Right ventricle myocardium superior (tissue), 1 donor: ENCODE measurements around the gene TTYH2. TPM values are rescaled to one million over a fixed set of nuclear protein-coding genes. Genes with fewer than 3 reads are reported as not detected.

Experiments used
- ATAC-seq: fragments of 200-7000 bp; cut with Tn5 transposase; one replicate; pipeline ENCODE4 v1.9.1; 2020; ENCODE audit warnings: mild to moderate bottlenecking; ENCODE audit not compliant: poor library complexity
- DNase-seq: peaks from one replicate; pipeline ENCODE4 v3.0.0-alpha.2; 2020
- intact Hi-C: fragments of 100-400 bp; cut with DNase I; formaldehyde crosslinking; loops from one replicate; pipeline ENCODE4 v1.11.2; 2022
- total RNA-seq: library from RNA; stranded (reverse); fragmentation: NEBNext Ultra II Directional; extraction: Animal tissue kit (Norgen Biotek cat#: 25700); gene quantifications from one replicate; pipeline ENCODE4 v1.2.1, GENCODE V29; 2021
- donor health status: DM: no; HTN: yes; CAD: no; lungs with severe emphysema.

TTYH2 gene
- total RNA-seq, 1 donor from 2014 or later = 41.8 TPM

DNA sequence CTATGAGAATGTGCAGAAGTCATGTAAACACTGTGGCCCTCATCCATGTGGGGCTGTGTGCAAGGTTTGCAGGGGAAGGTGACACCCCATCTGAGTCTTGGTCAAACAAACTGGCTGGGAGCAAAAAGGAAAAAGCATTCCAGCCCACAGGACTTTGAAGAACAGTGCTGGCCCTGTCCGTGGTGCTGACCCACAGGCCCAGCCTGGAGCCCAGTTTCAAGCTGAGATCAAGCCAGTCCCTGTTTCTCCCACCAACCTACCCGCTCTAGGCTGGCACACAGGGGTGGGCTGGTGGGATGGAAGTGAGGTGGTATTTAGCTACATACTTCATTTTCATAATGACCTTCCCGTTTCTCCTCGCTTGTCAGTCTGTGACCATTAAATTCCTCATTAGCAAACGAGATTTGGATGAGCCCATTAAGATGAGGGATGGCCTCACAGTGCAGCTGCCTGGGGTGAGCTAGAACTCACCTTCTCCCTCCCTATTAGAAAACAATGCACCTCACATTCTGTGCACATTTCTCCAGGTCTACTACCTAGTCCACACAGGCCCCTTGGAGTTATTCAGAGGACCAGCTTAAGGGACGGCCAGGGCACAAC lies 22.5 kb upstream of the TTYH2 start:
- intact Hi-C loops = no loop called here
- DNase-seq (no peak), ATAC-seq (no peak)

DNA sequence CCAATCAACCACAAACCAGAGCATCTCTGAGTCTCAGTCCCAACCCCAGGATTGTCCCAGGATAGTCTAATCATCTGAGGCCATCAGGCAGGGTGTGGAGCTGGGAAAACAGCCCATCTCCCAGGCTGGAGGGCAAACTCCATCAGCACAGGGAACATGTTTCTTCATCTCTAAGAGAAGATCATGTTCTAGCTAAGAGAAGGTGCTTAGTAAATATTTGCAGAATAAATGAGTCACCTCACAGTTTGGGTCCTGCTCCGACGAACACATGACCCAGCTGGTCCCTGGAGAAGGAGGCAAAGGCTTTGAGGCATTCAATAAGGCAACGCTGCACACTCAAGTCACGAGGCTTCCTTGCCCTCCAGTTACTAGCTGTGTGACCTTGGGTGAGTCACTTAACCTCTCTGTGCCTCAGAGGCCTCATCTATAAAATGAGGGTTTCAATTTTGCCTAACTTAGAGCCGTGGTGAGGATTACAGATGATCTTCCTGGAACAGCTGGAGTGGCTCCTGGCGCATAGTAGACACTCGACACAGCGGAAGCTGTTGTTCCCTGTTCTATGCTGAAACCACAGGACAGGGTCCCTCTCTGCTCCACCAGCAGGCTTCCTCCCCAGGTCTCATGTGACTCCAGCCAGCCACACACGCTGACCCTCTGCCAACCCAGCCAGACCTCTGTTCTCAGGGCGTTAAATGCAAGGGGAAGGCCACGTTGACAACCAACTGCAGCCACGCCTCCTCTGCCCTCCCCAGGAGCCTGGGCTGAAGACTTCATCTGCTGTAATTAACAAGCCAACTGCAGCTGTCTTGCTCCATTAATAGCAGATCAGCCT lies 20.2 kb upstream of the TTYH2 start:
- ATAC-seq = peak; percentile 73
- DNase-seq = peak; percentile 81

DNA sequence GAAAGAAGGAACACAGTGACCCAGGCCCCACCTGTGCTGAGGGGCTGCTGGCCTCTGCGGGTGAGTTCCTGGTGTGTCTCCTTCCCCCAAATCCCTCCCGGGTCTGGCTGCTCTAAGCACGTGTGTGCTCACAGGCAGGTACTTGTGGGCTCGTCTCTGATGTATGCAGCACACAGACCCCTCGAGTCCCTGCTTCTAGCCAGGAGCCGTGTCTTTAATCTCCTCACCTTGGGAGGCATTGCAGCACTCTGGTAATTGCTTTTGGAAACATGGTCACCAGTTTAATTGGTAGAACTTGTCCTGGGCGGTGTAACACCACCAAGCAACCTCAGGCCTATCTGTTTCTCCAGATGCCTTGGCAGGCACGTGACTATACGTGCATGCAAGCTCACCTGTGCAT lies 18.7 kb upstream of the TTYH2 start:
- no peak for ATAC-seq
- intact Hi-C loops = no loop called here
- DNase-seq = no peak

More for the DNA sequence above, 20.2 kb upstream of the TTYH2 start:
- intact Hi-C loops = no loop called here

DNA sequence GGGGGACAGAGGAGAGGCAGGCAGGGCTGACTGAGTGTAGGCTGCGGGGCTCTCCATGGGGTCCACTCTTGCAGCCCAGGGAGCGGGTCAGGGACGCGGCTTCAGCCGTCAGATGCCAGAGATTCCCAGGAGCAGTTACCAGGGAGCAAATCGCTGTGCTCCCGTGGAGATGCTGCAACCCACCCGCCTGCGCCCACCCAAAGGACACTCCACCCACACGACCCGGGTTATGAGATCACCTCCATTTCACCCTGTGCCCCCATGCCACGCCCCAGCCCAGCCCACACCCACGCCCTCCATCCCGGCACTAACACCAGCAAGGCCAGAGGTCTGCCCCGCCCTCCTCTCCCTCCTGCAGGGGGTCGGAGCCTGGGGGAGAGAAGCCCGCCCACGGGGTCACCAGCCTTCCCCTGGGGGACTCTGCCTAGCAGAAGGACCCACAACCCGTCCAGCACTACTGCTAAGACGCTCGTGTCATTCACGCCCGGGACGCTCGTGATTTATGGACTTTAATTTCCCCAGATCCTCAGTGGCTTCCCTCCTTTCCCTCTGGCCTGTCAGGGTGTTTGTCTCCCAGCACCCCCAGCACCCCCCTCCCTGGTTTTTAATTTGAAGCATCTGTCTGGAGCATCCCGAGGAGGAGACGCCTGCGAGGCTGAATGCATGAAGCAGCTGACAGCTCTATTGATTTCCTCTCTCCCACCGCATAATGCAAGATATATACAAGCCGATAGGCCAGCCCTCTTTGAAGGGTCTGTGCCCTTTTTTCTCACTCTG lies 16.6 kb upstream of the TTYH2 start:
- intact Hi-C loops = no loop called here
- DNase-seq = no peak
- ATAC-seq = no peak

DNA sequence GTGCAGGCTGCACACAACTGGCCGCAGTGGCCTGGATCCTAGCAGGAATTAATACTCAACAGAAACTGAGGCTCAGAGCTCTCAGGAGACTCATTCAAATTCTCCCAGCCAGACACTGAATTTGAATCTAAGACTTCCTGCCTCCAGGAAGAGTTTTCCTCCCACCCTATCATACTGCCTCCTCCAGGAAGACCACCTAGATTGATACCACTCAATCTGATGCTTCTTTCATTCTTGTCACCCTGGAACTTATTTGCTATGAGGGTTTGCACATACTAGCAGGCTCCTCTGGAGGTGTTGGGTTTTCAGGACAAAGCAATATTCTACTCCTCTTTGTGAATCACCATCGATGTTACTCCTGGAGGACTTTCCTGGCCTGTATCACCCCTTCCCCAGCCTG lies 15.6 kb upstream of the TTYH2 start:
- ATAC-seq (no peak), DNase-seq (no peak)
- intact Hi-C loops = no loop called here

DNA sequence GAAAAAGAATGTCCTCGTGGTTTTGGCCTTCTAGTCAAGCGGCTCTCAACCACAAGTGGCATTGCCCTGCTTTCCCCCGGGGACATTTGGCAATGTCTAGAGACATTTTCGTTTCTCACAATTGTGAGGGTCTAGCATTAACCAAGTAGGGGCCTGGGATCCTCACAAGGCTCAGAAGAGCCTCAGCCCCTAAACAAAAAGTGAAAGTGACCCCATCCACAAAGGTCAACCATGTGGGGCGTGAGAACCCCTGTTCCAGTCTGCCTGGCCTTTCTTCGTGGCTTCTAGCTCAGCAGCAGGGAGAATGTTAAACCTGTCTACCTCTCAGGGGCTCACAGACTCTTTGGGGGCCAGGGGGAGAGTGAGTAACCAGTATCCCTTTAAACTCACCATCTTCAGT lies 14.7 kb upstream of the TTYH2 start:
- DNase-seq (no peak), ATAC-seq (no peak)
- intact Hi-C loops = no loop called here

DNA sequence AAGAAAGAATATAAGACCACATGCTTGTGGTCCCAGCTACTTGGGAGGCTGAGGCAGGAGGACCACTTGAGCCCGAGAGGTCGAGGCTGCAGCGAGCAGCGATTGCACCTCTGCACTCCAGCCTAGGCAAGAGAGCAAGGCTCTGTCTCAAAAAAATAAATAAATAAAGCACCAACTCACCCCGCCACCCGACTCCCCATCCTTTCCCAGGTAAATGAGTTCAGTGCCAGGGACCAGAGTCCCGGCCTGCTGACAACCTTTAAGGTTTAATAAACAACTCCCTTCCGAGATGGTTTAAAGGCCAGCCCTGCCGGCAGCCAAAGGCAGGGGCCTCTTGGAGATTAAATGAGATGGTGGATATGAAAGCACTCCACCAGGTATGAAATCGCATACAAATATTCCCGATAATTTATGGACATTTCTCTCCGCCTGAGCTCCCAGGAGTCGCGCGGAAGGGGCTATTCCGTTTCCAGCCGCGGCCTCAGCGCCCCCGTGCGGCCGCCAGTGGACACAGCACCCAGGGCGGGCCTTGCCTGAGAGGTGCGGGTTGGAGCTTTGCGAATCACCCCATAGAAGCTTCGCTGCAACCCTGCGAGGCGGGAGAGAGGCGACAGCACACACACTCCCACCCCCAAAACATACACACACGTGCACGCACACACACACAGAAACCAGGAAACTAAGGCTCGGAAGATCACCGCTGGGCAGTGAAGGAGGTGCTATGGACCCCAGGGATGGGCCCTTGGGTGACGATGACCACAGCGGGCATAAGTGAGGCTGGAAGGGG lies 13.9 kb upstream of the TTYH2 start:
- intact Hi-C loops = loop anchor here (10.0 kb wide), 2 partner anchors 155 to 255 kb away; no protein-coding TSS in a partner anchor
- ATAC-seq (peak; percentile 54), DNase-seq (peak; percentile 76)

DNA sequence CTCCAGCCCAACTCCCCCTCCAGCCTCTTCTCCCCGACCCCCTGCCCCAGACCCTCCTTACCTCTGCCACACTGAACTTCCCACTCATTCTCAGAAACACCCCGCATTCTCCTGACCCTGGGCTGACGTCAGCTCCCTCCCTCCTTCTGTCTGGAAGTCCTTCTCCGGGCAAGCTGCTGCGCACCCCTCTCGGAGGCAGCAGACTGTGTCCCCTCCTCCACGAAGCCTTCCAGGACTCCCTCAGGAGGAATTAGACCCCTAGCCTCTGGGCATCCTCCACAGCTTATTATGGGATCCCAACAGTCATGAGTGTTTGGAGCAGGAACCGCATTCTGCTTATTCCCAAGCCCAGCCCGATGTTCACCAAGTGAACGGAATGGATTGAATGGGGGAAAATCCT lies 13.3 kb upstream of the TTYH2 start:
- DNase-seq (no peak), ATAC-seq (no peak)
- intact Hi-C loops = loop anchor here (10.0 kb wide), 2 partner anchors 155 to 255 kb away; no protein-coding TSS in a partner anchor

DNA sequence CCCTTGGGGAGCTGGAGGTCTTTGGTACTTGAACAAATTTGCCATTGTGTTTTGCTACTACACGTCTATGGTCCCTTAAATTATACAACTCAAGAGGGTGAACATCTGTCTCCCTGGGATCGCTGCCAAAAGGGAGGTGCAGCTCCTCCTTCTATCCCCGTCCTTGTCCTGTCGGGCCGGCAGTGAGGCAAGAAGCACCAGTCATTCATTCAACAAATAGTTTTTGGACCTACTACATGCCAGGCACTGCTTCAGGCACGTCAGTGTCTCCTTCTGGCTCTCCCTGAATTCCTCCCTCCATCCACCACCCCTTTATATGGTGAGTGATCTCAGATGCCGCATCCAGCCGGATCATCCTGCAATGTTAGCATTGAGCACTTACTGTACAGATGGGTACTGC lies 12.1 kb upstream of the TTYH2 start:
- intact Hi-C loops = loop anchor here (10.0 kb wide), 2 partner anchors 154 to 254 kb away; no protein-coding TSS in a partner anchor
- no peak for DNase-seq
- ATAC-seq = no peak

DNA sequence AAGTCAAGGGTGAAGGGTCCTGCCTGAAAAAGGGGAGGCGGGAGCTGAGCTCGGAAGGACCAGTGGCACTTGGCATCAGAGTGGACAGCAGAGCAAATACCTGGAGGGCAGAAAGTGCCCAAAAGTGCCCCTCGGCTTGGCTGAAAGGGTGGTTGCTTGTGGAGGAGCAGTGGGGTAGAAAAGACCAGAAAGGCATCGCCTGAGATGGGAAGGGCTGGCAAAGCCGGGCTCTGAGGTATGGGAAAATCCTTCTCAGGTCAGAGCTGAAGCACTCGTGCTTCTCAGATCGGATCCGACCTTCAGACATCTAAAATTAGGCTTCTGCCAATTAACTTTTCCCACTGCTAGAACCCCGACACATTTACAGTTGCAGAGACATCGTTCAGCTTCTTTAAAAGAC lies 11.4 kb upstream of the TTYH2 start:
- intact Hi-C loops = loop anchor here (10.0 kb wide), 2 partner anchors 153 to 253 kb away; no protein-coding TSS in a partner anchor
- ATAC-seq (no peak), DNase-seq (no peak)

DNA sequence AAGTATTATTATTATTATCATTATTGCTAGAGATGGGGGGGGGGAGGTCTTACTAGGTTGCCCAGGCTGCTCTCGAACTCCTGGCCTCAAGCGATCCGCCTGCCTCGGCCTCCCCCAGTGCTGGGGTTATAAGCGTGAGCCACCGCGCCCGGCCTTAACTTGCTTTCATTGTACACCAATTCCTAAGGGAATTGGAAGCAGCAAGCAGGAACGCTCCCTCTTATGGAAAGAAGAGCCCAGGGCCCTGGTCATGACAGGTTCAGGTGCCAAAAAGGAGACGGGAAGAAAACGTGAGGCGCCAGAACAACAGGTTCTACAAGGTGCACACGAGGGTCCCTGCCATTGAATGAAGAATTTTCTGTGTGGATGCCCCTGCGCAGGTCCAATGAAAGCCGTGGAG lies 10.4 kb upstream of the TTYH2 start:
- intact Hi-C loops = loop anchor here (10.0 kb wide), 2 partner anchors 152 to 252 kb away; no protein-coding TSS in a partner anchor
- peak; percentile 46 for DNase-seq
- ATAC-seq = no peak

DNA sequence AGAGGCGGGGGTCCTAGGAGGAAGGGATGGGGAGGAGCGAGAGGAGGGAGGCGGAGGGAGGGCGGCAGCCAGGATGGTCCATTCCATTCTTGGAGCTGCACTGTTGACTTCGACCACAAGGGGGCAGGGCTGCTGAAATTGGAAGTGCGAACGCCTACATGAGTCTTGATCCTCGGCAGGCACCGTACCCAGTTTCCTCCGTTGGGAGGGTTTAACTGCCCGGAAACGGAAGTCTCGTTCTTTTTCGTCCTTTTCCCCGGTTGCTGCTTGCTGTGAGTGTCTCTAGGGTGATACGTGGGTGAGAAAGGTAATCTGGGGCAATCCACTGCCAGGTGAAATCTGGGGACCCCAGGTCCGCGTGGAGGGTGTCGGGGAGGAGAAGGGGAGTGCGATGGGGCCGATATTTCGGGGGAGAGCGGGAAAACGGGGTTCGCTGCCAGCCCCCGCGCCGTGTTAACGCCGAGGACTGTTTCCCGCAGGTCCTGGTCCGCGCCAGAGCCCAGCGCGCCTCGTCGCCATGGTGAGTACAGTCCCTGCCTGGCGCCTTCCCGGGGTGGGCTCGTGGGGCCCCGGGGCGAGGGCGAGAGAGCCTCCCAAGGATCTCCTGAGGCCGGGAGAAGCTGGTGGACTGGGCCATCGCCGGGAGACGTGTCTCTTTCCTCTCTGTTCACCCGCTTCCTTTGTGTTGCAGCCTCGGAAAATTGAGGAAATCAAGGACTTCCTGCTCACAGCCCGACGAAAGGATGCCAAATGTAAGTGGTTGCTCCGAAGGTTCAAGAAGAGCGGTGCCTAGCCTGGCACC lies 9.7 kb upstream of the TTYH2 start, which contains the start of gene RPL38:
Gene RPL38, plus strand, starts transcription at position 240 of the 802 bp plus-strand sequence. Its CDS starts 278 bp downstream, at position 518.
- peak; percentile 96 for DNase-seq
- intact Hi-C loops = loop anchor here (10.0 kb wide), 2 partner anchors 151 to 251 kb away; no protein-coding TSS in a partner anchor
- peak; percentile 88 for ATAC-seq

DNA sequence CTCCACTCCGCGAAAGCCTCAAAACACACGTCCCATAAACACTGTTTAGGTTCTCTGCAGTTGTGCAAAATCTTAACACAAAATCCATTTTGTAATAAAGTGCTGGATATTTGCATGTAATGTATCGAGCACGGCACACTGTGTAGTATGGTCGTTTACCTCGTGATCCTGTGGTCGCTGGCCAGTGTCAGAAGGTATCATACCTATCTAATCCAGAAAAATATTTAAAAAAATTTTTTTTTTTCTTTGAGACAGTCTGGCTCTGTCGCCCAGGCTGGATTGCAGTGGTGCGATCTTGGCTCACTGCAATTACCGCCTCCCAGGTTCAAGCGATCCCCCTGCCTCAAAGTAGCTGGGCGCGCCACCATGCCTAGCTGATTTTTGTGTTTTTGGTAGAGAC lies 8.9 kb upstream of the TTYH2 start:
- intact Hi-C loops = loop anchor here (10.0 kb wide), 2 partner anchors 150 to 250 kb away; no protein-coding TSS in a partner anchor
- DNase-seq (no peak), ATAC-seq (no peak)

DNA sequence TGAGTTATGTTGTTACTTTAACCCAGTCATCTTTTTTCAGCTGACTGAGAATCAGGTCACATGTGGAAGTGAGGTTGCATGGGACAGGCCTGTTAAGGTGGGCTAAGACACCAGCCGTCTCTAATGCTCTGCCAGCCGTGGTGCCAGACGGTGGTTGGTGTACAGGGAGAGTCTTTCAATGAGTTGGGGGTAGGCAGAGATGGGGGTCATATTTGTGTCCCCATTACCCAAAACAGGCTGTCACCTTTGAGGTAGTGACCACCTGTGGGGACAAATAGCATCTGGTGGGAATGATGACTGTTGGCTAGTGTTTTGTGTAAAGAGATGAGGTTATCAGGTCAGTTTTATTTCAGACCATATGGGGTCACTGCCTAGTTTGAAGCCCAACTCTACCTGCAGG lies 8.1 kb upstream of the TTYH2 start:
- intact Hi-C loops = loop anchor here (10.0 kb wide), 2 partner anchors 150 to 250 kb away; no protein-coding TSS in a partner anchor

DNA sequence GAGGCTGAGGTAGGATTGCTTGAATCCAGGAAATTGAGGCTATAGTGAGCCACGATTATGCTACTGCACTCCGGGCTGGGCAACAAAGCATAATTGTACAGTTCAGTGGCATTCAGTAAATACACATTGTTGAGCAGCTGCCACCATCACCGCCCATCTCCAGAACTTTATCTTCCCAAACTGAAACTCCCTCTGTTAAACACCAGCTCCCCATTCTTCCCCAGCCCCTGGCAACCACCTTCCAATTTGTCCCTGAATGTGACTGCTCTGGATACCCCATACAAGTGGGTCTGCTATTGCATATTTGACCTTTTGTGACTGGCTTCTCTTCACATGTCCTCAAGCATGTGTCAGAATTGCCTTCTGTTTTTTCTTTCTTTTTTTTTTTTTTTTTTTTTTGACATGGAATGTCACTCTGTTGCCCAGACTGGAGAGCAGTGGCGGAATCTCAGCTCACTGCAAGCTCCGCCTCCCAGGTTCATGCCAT lies 7.0 kb upstream of the TTYH2 start:
- DNase-seq = no peak
- intact Hi-C loops = loop anchor here (10.0 kb wide), 2 partner anchors 148 to 248 kb away; no protein-coding TSS in a partner anchor
- ATAC-seq = no peak

More for the DNA sequence above, 8.1 kb upstream of the TTYH2 start:
- ATAC-seq (no peak), DNase-seq (no peak)

DNA sequence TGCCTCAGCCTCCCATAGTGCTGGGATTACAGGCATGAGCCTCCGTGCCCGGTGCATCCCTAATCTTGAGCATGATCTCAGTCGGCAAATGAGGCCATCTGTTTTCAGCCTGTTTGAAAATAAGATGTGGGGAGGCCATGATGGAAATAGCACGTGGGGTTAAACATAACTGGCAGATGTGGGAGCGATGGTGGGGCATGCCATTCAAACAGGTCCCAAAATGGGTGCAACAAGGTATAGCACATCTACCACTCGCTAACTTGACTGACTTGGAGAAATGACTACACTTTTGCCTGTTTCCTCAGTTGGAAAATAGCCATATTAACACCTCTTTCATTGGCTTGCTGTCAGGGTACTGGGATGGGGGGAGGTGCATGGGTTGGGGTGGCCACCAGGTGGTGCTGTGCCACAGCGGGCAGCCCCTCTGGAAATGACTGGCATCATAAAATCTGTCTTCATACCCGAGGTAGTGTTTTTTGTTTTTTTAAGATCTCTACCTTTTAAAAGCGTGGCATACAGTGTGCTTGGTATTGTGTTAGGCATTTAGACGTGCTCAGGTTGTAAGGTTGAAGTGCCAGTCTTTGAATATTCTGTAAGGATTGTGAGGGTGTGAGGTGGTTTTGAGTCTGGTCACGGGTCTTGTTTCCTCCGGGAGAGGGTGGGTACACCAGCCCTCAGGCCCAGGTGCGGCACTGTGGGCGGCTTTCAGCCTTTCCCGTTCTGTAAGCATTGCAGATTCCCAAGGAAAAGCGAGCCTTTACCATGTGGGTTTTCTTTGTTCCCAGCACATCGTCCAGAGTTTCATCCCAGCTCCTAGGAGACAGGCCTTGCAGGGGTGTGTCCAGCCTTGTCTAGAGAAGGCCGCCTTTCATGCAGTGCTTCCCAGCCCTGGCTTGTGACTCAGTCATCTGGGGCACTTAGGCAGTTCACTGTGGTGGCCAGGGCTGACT lies 2.9 kb upstream of the TTYH2 start:
- ATAC-seq = peak; percentile 32
- intact Hi-C loops = loop anchor here (5.0 kb wide), 1 partner anchor 87 kb away; no protein-coding TSS in a partner anchor
- peak; percentile 78 for DNase-seq
